Right hindlimb (tissue), 1 donor: ENCODE measurements around the gene ICAM1.
A peak's percentile ranks its signal among the peaks of the same experiment; 100 is the strongest.

Experiments used
- DNase-seq: peaks from one replicate; pipeline ENCODE4 v3.0.0-alpha.2; 2018

The ICAM1 gene

DNA sequence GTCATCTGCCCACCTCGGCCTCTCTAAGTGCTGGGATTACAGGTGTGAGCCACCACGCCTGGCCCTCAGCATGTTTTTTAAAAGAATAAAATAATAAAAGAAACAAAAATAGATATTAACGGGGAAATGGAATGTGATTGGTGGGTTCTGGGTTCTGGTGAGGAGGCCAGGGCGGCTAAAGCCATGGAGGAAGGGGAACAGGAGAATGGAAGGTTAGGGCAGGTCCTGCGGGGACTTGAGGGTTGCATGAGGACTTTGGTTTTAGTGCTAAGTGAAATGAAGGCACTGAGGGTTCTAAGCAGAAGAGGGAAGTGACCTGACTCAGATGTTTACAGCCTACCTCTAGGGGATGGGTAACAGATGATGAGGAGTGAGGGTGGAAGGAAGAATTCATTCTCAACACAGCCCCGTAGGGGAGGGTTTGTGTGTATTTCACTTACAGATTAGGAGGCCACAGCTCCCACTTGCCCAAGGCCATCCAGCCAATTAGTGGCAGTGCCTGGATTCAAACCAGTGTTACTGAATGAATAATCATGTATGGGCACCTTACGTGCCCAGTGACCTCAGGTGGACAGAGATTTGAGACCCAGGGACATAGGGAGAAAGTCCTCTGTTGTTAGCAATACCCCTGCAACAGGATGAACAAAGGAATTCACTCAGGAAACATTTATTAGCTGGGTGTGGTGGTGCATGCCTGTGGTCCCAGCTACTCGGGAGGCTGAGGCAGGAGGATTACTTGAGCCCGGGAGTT, 25.6 kb upstream of the ICAM1 start:
- DNase-seq: no peak

DNA sequence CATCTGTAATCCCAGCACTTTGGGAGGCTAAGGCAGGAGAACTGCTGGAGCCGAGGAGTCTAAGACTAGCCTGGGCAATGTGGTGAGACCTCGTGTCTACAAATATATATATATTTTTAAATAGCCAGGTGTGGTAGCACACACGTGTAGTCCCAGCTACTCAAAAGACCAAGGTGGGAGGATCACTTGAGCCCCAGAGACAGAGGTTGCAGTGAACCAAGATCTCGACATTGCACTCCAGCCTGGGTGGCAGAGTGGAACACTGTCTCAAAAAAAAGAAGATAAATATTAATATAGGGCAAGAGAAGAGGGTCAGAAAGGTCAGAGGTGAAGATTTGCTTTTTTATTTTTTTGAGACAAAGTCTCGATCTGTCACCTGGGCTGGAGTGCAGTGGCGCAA, 24.4 kb upstream of the ICAM1 start:
- DNase-seq: no peak

DNA sequence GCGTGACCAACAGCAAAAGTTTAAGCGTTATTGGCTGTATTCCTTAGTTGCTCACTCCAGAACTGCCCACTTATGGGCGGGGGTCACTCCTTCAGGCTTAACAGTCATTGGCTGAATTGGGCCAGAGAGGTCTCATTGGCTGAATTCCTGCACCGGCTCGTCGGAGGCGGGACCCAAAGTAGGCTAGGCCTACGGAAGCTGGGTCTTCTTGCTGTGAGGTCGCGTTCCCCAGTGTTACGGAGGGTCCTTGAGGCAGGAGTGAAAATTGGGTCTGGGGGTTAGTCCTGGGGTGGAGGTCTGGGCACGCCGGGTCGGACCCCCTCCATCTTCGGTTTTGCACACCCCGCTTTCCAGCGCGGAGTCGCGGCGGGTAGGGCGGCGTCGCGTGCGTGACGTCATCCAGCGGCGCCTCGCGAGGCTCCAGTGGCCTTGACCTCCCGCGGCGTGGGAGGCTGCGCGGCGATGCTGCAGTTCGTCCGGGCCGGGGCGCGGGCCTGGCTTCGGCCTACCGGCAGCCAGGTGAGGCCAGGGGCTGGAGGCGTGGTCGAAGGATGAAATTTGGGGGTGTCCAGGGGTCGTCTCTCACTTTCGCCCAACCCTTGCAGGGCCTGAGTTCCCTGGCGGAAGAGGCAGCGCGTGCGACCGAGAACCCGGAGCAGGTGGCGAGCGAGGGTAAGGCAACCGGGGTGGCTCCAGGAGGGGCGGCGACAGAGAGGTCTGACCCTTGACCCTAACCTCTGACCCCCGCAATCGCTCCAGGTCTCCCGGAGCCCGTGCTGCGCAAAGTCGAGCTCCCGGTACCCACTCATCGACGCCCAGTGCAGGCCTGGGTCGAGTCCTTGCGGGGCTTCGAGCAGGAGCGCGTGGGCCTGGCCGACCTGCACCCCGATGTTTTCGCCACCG, 18.9 kb upstream of the ICAM1 start, which contains the start of gene MRPL4:
MRPL4 (plus strand) TSS at position 423 of the 903 bp plus-strand sequence; CDS start at position 463, 40 bp downstream.
- DNase-seq: peak; percentile 98

DNA sequence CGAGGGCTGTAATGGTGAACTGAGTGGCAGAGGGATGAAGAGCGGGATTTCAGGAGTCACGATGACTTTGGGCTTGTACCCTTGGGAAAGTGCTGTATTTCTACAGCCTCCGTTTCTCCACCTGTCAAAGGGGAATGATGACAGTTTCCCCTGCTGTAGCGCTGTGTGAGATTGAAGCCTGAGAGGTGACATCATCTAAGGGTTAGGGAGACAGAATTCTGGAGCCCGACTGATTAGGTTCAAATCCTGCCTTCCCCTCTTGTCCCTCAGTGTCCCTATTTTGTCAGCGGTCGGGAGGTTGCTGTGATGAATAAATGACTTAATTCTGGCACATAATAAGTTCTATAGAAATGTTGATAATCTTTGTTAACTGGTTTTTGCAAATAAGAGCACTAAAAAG, 18.2 kb upstream of the ICAM1 start:
- no peak for DNase-seq

DNA sequence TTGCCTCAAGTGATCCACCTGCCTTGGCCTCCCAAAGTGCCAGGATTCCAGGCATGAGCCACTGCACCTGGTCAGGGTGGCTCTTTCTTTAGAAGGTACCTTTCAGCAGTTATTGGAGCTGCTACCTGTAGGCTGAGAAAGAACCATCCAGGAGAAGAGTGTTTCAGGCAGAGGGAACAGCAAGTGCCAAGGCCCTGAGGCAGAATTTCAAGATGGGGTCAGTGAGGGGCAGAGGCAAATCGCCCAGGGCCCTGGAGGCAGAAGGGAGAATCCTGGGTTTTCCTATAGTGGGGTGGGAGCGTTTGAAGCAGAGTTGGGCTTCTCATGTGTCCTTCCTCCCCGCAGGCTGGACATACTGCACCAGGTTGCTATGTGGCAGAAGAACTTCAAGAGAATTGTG, 16.7 kb upstream of the ICAM1 start:
- no peak for DNase-seq

DNA sequence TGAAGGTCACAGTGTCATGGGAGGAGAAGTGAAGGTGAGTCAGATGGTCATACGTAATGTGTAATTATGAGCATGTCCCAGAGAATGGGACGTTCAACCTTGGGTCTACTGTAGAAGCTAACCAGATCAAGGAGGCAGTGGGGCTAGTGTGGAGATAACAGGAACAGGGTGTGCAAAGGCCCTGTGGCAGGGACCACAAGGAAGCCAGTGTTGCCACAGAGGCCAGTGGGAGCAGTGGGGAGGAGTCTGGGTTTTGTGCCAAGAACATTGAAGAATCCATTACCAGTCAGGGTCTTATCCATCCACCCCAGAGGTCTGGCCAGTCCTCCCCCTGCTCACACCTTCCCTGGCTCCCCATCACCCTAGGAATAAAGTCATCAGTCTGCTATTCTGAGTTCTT, 15.6 kb upstream of the ICAM1 start:
- no peak for DNase-seq

DNA sequence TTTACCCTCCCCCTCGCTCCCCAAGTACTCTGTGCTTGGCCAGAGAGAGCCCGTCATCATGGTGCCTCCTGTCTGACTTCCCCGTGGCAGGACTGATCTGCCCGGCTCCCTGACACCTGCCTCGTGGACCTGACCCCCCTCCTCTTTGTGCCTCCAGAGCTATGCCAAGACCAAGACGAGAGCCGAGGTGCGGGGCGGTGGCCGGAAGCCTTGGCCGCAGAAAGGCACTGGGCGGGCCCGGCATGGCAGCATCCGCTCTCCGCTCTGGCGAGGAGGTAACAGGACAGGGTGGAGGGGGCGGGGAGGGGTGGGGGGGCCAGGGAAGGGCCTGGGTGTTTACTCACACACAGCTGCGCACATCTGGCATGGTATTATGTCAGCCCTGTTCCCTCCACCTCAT, 14.4 kb upstream of the ICAM1 start:
- no peak for DNase-seq

DNA sequence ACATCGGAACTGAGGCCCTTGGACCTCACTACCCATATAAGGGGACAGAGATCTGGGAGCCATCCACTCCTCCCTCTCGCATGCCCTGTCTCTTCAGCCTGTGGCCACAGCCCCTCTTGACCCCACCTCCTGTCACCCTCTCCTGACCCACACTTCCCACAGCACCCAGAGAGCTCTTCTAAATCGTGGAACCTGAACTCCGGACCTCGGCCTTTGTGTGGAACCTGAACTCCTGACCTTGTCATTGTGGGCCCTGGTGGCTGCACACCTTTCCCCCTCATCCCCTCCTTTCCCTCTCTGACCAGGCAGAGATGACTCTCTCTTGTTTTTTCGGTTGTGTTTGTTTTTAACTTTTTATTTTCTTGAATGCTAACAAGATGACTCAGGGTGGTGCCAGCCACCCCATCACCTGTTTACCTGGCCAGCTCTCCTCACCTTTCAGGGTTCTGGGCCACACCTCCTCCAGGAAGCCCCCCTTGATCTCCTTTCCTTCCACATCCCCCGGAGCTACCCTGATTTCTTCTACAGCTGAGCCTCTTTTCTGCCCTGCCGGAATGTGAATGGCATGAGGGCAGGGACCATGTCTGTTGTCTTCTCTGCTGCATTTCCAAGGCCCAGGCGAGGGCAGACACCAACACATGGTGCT, 13.8 kb upstream of the ICAM1 start:
- no peak for DNase-seq

DNA sequence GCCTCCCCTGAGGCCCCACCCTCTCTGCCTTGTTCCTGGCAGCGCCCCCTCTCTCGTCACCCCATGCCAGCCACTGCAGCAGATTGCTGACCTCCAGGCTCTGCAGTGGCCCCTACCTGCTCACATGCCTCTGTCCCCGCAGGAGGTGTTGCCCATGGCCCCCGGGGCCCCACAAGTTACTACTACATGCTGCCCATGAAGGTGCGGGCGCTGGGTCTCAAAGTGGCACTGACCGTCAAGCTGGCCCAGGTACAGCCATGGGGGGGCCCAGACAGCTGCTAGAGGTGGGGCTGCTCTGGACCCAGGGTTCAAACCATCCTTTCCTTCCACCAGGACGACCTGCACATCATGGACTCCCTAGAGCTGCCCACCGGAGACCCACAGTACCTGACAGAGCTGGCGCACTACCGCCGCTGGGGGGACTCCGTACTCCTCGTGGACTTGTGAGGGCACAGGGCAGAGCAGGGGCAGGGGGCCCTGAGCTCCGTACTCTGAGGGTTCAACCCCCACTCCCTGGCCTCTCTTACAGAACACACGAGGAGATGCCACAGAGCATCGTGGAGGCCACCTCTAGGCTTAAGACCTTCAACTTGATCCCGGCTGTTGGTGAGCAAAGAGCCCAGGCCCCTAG, 12.7 kb upstream of the ICAM1 start:
- no peak for DNase-seq

DNA sequence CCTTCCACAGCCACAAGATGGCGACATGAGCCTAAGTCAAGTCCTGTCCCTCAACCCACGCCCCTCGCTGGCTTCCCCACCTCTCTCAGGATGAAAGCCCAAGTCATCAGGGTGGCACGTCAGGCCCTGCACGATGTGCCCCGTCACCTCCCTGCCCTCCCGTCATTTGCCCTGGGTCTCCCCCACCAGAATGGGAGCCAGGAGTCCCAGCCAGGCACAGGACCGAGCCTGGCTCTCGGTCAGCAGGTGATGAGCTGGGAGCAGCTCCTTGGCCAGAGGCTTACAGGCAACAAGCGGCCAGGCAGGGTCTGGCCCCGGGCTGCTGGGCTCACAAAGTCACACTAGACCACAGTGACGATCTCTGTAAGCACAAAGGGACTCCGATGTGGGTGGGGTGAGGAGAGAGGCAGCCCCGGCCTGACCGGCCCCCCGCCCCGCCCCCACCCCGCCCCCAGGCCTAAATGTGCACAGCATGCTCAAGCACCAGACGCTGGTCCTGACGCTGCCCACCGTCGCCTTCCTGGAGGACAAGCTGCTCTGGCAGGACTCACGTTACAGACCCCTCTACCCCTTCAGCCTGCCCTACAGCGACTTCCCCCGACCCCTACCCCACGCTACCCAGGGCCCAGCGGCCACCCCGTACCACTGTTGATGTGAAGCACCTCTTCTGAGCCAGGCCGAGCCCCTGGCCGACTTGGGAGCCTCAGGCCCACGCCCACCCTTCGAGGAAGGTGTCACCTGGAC, 11.6 kb upstream of the ICAM1 start:
- DNase-seq: peak; percentile 87

DNA sequence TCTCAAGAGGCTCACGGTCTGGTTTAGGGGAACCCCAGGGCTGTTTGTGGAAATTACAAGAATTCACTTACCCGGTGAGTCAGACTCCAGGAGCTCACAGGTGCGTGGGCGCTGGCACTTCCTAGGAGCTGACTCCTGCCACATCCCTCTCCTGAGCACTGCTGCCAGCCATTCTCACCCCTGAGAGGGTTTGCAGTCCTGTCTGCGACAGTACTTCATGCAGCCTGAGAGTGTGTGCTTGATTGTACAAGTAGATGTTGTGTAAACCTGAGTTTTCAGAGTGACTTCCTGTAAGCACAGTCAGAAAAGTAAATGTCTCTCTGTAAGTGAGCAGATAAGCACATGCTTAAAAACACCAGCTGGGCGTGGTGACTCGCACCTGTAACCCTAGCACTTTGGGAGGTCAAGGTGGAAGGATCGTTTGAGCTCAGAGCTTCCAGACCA, 10.8 kb upstream of the ICAM1 start:
- DNase-seq: no peak

DNA sequence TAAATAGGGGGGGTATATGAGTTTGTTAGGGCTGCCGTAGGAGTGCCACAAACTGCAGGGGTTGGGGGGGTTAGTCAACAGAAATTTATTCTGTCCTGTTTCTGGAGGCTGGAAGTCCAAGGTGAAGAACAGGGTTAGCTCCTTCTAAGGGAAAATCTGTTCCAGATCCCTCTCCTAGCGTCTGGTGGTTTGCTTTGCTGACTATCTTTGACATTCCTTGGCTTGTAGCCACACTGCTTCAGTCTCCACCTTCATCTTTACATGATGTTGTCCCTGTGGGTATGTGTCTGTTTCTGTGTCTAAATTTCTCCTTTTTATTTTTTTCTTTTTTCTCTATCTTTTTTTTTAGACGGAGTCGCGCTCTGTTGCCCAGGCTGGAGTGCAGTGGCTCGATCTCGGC, 8.1 kb upstream of the ICAM1 start:
- DNase-seq: no peak

DNA sequence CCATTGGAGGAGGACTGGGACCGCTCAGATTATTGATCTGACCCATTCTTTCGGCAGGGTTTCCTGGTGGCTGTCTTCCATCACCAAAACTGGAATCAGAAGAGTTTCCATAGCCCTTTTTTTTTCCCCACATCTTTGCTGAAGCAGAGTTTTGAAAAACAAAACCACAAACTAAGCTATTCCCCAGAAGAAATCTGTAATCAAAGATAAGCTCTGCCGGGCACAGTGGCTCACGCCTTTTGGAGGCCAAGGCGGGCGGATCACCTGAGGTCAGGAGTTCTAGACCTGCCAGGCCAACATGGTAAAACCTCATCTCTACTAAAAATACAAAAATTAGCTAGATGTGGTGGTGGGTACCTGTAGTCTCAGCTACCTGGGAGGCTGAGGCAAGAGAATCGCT, 4.2 kb upstream of the ICAM1 start:
- DNase-seq: no peak

DNA sequence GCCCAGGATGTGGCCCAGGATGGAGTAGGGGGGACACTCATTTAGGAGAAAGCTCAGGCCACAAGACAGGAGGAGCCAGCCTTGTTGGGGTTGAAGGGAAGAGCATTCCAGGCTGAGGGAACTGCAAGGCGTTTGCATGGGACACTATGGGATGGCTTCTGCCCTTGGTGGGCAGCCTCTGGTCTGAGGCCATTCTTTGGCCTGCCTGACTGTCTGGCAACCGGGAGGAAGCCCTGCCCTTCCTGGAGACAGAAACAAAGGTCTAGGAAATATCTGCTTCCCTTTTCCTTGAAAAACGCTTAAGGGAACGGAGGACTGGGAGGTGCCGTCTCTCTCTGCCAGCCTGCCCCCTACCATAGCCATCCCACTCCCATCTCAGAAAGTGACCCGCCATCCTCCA, 2.8 kb upstream of the ICAM1 start:
- DNase-seq: no peak

DNA sequence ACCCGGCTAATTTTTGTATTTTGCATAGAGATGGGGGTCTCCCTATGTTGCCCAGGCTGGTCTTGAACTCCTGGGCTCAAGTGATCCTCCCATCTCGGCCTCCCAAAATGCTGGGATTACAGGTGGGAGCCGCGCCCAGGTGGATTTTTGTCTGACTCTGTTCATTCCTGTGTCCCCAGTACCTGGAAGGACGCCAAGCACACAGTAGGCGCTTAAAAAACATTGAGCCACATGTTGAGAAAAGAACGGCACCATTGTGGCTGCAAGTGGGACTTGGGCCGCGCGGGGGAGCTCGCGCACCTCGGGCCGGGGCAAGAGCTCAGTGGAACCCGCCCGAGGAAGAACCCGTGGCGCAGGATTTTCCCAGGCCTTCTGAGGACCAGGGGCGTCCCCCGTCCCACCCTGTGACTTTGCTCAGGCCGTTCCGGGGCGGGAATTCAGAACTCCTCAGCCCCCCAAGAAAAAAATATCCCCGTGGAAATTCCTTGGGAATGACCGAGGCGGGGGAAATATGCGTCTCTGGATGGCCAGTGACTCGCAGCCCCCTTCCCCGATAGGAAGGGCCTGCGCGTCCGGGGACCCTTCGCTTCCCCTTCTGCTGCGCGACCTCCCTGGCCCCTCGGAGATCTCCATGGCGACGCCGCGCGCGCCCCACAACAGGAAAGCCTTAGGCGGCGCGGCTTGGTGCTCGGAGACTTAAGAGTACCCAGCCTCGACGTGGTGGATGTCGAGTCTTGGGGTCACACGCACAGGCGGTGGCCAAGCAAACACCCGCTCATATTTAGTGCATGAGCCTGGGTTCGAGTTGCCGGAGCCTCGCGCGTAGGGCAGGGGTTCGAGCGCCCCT, 1.4 kb upstream of the ICAM1 start:
- DNase-seq: peak; percentile 88

DNA sequence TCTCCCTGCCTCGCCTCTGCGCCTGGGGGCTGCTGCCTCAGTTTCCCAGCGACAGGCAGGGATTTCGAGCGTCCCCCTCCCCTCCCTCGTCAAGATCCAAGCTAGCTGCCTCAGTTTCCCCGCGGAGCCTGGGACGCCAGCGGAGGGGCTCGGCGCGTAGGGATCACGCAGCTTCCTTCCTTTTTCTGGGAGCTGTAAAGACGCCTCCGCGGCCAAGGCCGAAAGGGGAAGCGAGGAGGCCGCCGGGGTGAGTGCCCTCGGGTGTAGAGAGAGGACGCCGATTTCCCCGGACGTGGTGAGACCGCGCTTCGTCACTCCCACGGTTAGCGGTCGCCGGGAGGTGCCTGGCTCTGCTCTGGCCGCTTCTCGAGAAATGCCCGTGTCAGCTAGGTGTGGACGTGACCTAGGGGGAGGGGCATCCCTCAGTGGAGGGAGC, 722 bp upstream of the ICAM1 start:
- peak; percentile 60 for DNase-seq

DNA sequence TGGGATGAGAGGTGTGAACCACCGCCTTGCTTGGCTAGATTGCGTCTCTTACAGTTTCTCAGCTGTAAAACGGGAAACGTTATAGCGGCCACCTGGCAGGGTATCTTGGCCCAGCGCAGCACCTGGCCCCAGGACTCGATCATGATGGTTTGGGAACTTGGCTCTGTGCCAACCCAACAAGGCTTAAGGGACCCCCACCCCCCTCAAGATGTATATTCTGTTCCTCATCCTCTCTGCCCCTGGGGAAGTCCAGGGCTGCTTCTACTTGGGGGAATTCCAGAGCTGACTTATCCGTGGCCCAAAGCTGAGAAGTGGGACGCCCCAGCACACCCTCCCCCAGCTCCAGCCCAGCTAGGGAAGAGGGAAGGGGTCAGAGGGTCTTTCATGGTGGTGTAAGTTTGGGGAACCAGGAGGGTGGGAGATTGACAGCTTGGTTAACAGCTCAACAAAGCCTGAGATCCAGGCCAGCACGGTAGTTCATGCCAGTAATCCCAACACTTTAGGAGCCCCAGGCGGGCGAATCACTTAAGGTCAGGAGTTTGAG, 695 bp downstream of the ICAM1 start:
- no peak for DNase-seq

DNA sequence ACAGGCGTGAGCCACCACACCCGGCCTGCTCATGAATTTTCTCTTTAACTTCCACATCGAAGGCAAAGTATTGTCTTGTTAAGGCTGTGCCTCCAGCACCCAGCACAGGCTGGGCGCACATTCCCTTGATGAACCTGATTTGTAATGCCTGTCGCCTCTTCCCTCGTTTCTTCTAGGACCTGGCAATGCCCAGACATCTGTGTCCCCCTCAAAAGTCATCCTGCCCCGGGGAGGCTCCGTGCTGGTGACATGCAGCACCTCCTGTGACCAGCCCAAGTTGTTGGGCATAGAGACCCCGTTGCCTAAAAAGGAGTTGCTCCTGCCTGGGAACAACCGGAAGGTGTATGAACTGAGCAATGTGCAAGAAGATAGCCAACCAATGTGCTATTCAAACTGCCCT, 3.7 kb downstream of the ICAM1 start:
- no peak for DNase-seq

DNA sequence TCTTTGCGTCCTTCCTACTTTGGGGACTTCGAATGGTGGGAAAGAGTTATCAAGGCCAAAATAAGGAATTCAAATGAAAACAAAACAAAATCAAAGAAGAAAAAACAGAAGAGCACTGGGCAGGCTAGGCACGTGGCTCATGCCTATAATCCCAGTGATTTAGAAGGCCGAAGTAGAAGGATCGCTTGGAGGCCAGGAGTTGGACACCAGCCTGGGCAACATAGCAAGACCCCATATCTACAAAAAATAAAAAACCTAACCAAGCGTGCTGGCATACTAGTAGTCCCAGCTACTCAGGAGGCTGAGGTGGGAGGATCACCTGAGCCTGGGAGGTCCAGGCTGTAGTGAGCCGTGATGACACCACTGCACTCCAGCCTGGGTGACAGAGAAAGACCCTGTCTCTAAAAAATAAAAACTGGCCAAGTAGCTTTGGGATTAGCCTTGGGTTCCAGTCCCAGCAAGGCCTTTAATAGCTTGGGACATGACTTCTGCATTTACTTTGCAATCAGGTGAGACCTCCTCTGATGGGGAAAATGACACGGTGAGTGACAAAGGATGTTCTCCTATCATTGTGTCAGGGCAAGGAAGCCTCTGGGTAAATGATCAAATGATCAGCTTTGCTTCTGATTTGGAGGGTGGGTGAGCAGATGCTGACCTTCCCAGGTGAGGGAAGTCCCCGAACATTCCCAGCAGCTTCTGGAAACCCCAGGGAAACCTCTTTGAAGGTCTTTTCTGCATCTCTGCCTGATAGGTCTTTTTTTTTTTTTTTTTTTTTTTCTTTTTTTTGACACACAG, 7.1 kb downstream of the ICAM1 start:
- DNase-seq: no peak

DNA sequence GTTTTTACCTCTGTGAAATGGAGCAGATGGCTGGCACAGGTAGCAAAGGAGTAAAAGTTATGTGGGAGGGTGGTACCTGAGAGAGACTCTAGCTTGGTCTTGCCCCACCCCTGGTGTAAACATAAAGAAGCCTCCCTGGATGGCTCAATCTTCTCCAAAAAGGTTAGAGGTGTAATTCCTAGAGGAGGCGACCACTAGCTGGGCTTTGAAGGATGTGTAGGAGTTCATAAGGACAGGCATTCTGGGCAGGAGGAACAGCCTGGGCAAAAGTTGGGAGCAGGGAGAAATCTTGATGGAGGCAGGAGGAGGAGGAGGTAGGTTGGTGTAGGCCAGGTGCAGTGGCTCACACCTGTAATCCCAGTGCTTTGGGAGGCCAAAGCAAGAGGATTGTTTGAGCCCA, 8.0 kb downstream of the ICAM1 start:
- no peak for DNase-seq
